Muscle of arm (tissue), 14 donors: ENCODE data around the gene TP53TG3F. TPM values are rescaled to one million over a fixed set of nuclear protein-coding genes. Genes with fewer than 3 reads are reported as not detected.
"Not testable (repeated sequence)": the region's sequence is repeated elsewhere in the genome, so short reads cannot be mapped to it uniquely, and the experiment has no call there.

ENCODE experiments used
- DNase-seq: peaks from one replicate; pipeline ENCODE4 v3.0.0-alpha.2; 2013
- long read RNA-seq, 11 donors: transcript quantifications; one replicate each; lab custom pipeline, GENCODE V29; 2026
- polyA plus RNA-seq, 12 donors: library from polyadenylated mRNA; unstranded; fragments of 120-200 nt; gene quantifications; one replicate each; pipeline ENCODE4 v1.2.1, GENCODE V29; 2013; ENCODE audit not compliant: insufficient read length in 12 of 12

The TP53TG3F gene
- polyA plus RNA-seq: not detected
- long read RNA-seq, donor 1: 0 reads
- long read RNA-seq, donor 2: 0 reads
- long read RNA-seq, donor 3: 0 reads
- long read RNA-seq, donor 4: 0 reads
- long read RNA-seq, donor 5: 0 reads
- long read RNA-seq, donor 6: 0 reads
- long read RNA-seq, donor 7: 0 reads
- long read RNA-seq, donor 8: 0 reads
- long read RNA-seq, donor 9: 0 reads
- long read RNA-seq, donor 10: 0 reads
- long read RNA-seq, donor 11: 0 reads

GRCh38 chr16:33459312-33459711 is at the start of gene TP53TG3F:
Gene TP53TG3F, plus strand, starts transcription at chr16:33459612. Its CDS starts 68 bp downstream, at chr16:33459680.
- DNase-seq: not testable (repeated sequence)

DNA sequence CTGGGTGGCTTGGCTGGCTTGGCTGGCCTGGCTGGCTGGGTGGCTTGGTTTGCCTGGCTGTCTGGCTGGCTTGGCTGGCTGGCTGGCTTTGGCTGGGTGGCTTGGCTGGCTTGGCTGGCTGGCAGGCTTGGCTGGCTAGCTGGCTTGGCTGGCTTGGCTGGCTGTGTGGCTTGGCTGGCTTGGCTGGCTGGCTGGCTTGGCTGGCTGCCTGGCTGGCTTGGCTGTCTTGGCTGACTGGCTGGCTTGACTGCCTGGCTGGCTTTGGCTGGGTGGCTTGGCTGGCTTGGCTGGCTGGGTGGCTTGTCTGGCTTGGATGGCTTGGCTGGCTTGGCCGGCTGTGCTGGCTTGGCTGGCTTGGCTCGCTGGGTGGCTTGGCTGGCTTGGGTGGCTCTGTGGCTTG is 32.2 kb downstream of the TP53TG3F start:
- DNase-seq: not testable (repeated sequence)

DNA sequence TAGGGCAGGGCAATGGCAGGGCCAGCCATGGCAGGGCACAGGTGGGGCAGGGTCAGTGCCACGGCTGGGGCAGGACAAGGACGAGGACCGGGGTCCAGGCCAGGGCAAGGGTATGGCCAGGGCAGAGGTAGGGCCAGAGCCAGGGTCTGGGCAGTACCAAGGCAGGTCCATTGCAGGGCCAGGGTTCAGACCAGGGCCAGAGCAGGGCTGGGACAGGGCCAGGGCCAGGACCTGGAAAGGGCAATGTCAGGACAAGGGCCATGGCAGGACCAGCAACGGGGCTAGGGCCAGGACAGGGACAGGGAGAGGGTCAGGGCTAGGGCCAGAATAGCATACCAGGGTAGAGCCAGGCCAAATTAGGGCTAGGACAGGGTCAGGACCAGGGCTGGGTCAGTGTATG is 47.8 kb downstream of the TP53TG3F start:
- not testable (repeated sequence) for DNase-seq

- DNase-seq: not testable (repeated sequence)
Measured at GRCh38 chr16:33509070-33509469, 49.7 kb downstream of the TP53TG3F start.

DNA sequence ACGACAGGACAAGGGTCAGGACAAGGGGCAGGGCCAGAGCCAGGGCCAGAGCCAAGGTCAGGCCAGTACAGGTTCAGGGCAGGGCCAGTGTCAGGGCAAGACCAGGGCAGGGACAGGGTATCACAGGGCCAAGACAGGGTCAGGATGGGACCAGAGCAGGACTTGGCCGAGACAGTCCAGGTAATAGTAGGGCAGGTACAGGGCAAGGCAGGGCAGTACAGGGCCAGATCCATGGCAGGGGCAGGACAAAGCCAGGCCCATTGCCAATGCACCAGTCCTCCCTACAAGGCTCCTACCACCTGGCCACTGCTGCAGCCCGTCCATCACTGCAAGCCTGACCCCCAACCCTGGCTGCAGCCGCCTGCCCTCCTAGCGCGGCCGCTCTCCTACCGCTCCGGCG is 50.5 kb downstream of the TP53TG3F start:
- DNase-seq: not testable (repeated sequence)

Other genes starting within 250 kb of the TP53TG3F start
- gene TP53TG3E, start 155.3 kb upstream of the TP53TG3F start, polyA plus RNA-seq: under 1 TPM in 1 of 12 donors, not detected in 11; 0.12 TPM
- not detected for gene TP53TG3B, start 98.8 kb upstream of the TP53TG3F start, polyA plus RNA-seq